Esophagus muscularis mucosa (tissue), 3 donors: Measurements from ENCODE around the gene RNF14.

ENCODE experiments used
- POLR2A ChIP-seq: fragments of 450-650 bp; IDR thresholded peaks from one replicate; pipeline ENCODE4 v1.6.1; 2017; ENCODE audit warnings: antibody characterized with exemption, moderate library complexity, mild to moderate bottlenecking, low read depth
- POLR2AphosphoS5 ChIP-seq, 2 donors: sonication (generic); formaldehyde crosslinking; IDR thresholded peaks; one replicate each; pipeline ENCODE4 v1.6.1; 2017; ENCODE audit warnings: antibody characterized with exemption in 2 of 2
- TF ChIP-seq, protein P1 (sequence below), 3 experiments: fragments of 200-600 bp in 2 of 3; fragments of 450-650 bp in 1 of 3; sonication (generic) in 2 of 3; IDR thresholded peaks; one replicate each; pipeline ENCODE4 v1.5.1; 2017 to 2019; ENCODE audit warnings: antibody characterized with exemption in 3 of 3, mild to moderate bottlenecking in 2 of 3, moderate library complexity in 1 of 3

DNA sequence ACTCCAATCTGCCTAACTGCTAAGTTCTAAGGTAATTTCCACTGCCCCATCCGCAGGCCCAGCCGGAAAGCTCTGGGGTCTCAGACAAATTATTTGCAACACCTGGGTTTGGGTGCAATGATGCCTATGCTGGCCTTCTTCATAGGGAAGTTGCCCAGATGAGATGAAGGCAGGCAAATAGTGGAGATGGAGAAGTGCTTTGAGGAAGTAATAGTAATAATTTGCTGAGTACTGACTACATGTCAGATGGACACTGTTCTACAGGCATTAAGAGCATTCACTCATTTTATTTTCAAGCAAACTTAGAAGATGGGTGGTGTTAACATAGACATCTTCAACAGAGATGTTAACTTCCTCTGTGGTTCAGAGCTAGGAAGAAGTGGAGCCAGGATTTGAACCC, 14.7 kb upstream of the RNF14 start:
- TF ChIP-seq, protein P1, sequence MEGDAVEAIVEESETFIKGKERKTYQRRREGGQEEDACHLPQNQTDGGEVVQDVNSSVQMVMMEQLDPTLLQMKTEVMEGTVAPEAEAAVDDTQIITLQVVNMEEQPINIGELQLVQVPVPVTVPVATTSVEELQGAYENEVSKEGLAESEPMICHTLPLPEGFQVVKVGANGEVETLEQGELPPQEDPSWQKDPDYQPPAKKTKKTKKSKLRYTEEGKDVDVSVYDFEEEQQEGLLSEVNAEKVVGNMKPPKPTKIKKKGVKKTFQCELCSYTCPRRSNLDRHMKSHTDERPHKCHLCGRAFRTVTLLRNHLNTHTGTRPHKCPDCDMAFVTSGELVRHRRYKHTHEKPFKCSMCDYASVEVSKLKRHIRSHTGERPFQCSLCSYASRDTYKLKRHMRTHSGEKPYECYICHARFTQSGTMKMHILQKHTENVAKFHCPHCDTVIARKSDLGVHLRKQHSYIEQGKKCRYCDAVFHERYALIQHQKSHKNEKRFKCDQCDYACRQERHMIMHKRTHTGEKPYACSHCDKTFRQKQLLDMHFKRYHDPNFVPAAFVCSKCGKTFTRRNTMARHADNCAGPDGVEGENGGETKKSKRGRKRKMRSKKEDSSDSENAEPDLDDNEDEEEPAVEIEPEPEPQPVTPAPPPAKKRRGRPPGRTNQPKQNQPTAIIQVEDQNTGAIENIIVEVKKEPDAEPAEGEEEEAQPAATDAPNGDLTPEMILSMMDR (IDR thresholded peaks at IDR 0.05) = no peak
- TF ChIP-seq POLR2A (no peak), POLR2AphosphoS5 (IDR thresholded peaks at IDR 0.05) (no peak)
